H9 (cell line): ENCODE results near the gene DMPK. TPM values are rescaled to one million over a fixed set of nuclear protein-coding genes. Genes with fewer than 3 reads are reported as not detected.

ENCODE experiments used
- DNase-seq: peaks from one replicate; pipeline ENCODE4 v3.0.0-alpha.2; 2017
- H2AFZ ChIP-seq: one replicate; pipeline ENCODE4 v1.6.1; 2013; ENCODE audit warnings: mild to moderate bottlenecking, low read length, control low read depth, moderate library complexity
- H2AK5ac ChIP-seq: 2 replicates; pipeline ENCODE4 v1.6.1; 2013; ENCODE audit warnings: low read length, control low read depth, mixed read lengths; ENCODE audit not compliant: insufficient read length
- H2BK120ac ChIP-seq: one replicate; pipeline ENCODE4 v1.6.1; 2013; ENCODE audit warnings: low read depth, mild to moderate bottlenecking, low read length, control low read depth, inconsistent platforms; ENCODE audit not compliant: poor library complexity, severe bottlenecking
- H2BK12ac ChIP-seq: 2 replicates; pipeline ENCODE4 v1.6.1; 2013; ENCODE audit warnings: low read length, control low read depth, mixed read lengths, low read depth; ENCODE audit not compliant: insufficient read length
- H2BK15ac ChIP-seq: 2 replicates; pipeline ENCODE4 v1.6.1; 2013; ENCODE audit warnings: low read depth, low read length, control low read depth
- H2BK20ac ChIP-seq: one replicate; pipeline ENCODE4 v1.6.1; 2013; ENCODE audit warnings: low read depth, mild to moderate bottlenecking, low read length, control low read depth, inconsistent platforms; ENCODE audit not compliant: poor library complexity, severe bottlenecking
- H2BK5ac ChIP-seq: 2 replicates; pipeline ENCODE4 v1.6.1; 2013; ENCODE audit warnings: low read length, control low read depth, mixed read lengths; ENCODE audit not compliant: insufficient read length
- H3K14ac ChIP-seq: 2 replicates; pipeline ENCODE4 v1.6.1; 2013; ENCODE audit warnings: low read length, control low read depth; ENCODE audit not compliant: insufficient read depth
- H3K18ac ChIP-seq: 2 replicates; pipeline ENCODE4 v1.6.1; 2013; ENCODE audit warnings: low read depth, mild to moderate bottlenecking, mixed read lengths, low read length, control low read depth; ENCODE audit not compliant: insufficient read length
- H3K23ac ChIP-seq: 2 replicates; pipeline ENCODE4 v1.6.1; 2013; ENCODE audit warnings: low read length, control low read depth, mixed read lengths, low read depth; ENCODE audit not compliant: insufficient read length
- H3K23me2 ChIP-seq: 2 replicates; pipeline ENCODE4 v1.6.1; 2013; ENCODE audit warnings: low read depth, mild to moderate bottlenecking, mixed read lengths, low read length, control low read depth; ENCODE audit not compliant: insufficient read length, poor library complexity, severe bottlenecking
- H3K27ac ChIP-seq: 2 replicates; pipeline ENCODE4 v1.5.1; 2013; ENCODE audit warnings: low read length, control low read depth, mixed read lengths, low read depth; ENCODE audit not compliant: insufficient read length
- H3K27me3 ChIP-seq: 2 replicates; pipeline ENCODE4 v1.6.1; 2013; ENCODE audit warnings: low read length, control low read depth, inconsistent platforms; ENCODE audit not compliant: insufficient read depth
- H3K4ac ChIP-seq: 2 replicates; pipeline ENCODE4 v1.6.1; 2013; ENCODE audit warnings: low read depth, mild to moderate bottlenecking, control low read depth, inconsistent platforms, low read length, moderate library complexity
- H3K4me1 ChIP-seq: 2 replicates; pipeline ENCODE4 v1.6.1; 2013; ENCODE audit warnings: low read length, control low read depth, inconsistent platforms; ENCODE audit not compliant: insufficient read depth
- H3K4me2 ChIP-seq: 2 replicates; pipeline ENCODE4 v1.6.1; 2013; ENCODE audit warnings: low read length, control low read depth, mixed read lengths; ENCODE audit not compliant: insufficient read length, insufficient read depth
- H3K56ac ChIP-seq: 2 replicates; pipeline ENCODE4 v1.6.1; 2013; ENCODE audit warnings: low read depth, mild to moderate bottlenecking, mixed read lengths, low read length, control low read depth; ENCODE audit not compliant: insufficient read length
- H3K79me1 ChIP-seq: 2 replicates; pipeline ENCODE4 v1.6.1; 2013; ENCODE audit warnings: low read depth, mild to moderate bottlenecking, moderate library complexity, low read length, control low read depth, inconsistent platforms; ENCODE audit not compliant: insufficient read depth, poor library complexity, severe bottlenecking
- H3K79me2 ChIP-seq: 2 replicates; pipeline ENCODE4 v1.6.1; 2013; ENCODE audit warnings: low read length, control low read depth, inconsistent platforms; ENCODE audit not compliant: insufficient read depth
- H3K9ac ChIP-seq: 2 replicates; pipeline ENCODE4 v1.6.1; 2013; ENCODE audit warnings: low read length, control low read depth, mixed read lengths; ENCODE audit not compliant: insufficient read length; ENCODE audit errors: extremely low read depth
- H3K9me3 ChIP-seq: one replicate; pipeline ENCODE4 v1.6.1; 2013; ENCODE audit warnings: low read depth, low read length, inconsistent platforms; ENCODE audit not compliant: control insufficient read depth
- H3T11ph ChIP-seq: one replicate; pipeline ENCODE4 v1.6.1; 2013; ENCODE audit warnings: mild to moderate bottlenecking, low read length, control low read depth, inconsistent platforms
- H4K20me1 ChIP-seq: one replicate; pipeline ENCODE4 v1.6.1; 2013; ENCODE audit not compliant: control insufficient read depth, insufficient read length, insufficient read depth
- H4K5ac ChIP-seq: 2 replicates; pipeline ENCODE4 v1.6.1; 2013; ENCODE audit warnings: low read depth, mild to moderate bottlenecking, mixed read lengths, low read length, control low read depth; ENCODE audit not compliant: insufficient read length
- H4K8ac ChIP-seq: replicated peaks from 2 replicates; pipeline ENCODE4 v1.6.1; 2013; ENCODE audit warnings: low read length, control low read depth, mixed read lengths, low read depth; ENCODE audit not compliant: insufficient read length
- H4K91ac ChIP-seq: 2 replicates; pipeline ENCODE4 v1.6.1; 2013; ENCODE audit warnings: low read depth, mild to moderate bottlenecking, moderate library complexity, mixed read lengths, low read length, control low read depth; ENCODE audit not compliant: insufficient read length
- H3K27ac Mint-ChIP-seq, 3 experiments: 2 replicates in 2 of 3; 3 replicates in 1 of 3; pipeline ENCODE4 v1.8.0; 2020 to 2021; ENCODE audit warnings: mixed read lengths in 3 of 3, mild to moderate bottlenecking in 1 of 3, moderate library complexity in 1 of 3
- H3K27me3 Mint-ChIP-seq: 2 replicates; pipeline ENCODE4 v1.8.0; 2021; ENCODE audit warnings: low read depth, mild to moderate bottlenecking, moderate library complexity, mixed read lengths
- H3K36me3 Mint-ChIP-seq, 3 experiments: 2 replicates in 2 of 3; 3 replicates in 1 of 3; pipeline ENCODE4 v1.8.0; 2020 to 2021; ENCODE audit warnings: low read depth in 3 of 3, mixed read lengths in 3 of 3; ENCODE audit not compliant: insufficient read depth in 1 of 3
- H3K4me1 Mint-ChIP-seq, 2 experiments: 2 replicates each; pipeline ENCODE4 v1.8.0; 2020; ENCODE audit warnings: mixed read lengths in 2 of 2
- H3K4me3 Mint-ChIP-seq, 2 experiments: 2 replicates in 1 of 2; 3 replicates in 1 of 2; pipeline ENCODE4 v1.8.0; 2020 to 2021; ENCODE audit warnings: mild to moderate bottlenecking in 2 of 2, mixed read lengths in 2 of 2, moderate library complexity in 1 of 2
- H3K9me3 Mint-ChIP-seq, 2 experiments: 2 replicates in 1 of 2; 3 replicates in 1 of 2; pipeline ENCODE4 v1.8.0; 2020; ENCODE audit warnings: mild to moderate bottlenecking in 2 of 2, mixed read lengths in 2 of 2, moderate library complexity in 1 of 2
- CTCF ChIP-seq: fragments of 200-600 bp; sonication (generic); conservative IDR thresholded peaks from 3 replicates; pipeline ENCODE4 v1.8.0; 2021; ENCODE audit warnings: antibody characterized with exemption, mild to moderate bottlenecking
- WGBS: extraction: QIAGEN DNeasy Blood & Tissue Kit; methylation state at CpG from one replicate; pipeline ENCODE4 v1.1.7; 2013; ENCODE audit warnings: missing lambda C conversion rate, low lambda C conversion rate, mixed read lengths; ENCODE audit not compliant: insufficient read length; ENCODE audit errors: extremely low coverage; 5-methylcytosine and 5-hydroxymethylcytosine counted together
- total RNA-seq: library from RNA; stranded (reverse); gene quantifications from 2 replicates; pipeline ENCODE4 v1.2.1, GENCODE V29; 2021

Gene DMPK
- total RNA-seq, 1 experiment from 2014 or later, result 67.4 TPM

DNA sequence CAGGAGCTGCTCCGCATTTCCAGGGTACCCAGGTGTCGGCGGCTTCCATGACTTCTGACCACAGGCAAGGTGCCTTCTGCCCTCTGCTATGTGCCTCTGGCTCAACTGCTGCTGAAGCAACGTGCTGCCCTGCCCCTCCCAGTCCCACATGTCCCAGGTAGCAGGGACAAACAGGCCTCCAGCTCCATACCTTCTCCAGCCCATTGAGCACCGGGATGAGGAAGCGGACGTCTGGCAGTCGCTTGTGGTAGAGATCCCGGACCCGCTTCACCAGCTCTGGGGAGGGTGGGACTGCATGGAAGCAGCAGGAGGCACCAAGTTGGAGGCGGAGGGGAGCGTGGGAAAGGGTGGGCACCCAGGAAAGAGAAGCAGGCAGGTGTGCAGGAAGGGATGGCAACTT, 40.9 kb upstream of the DMPK start:
- Histone ChIP-seq H3K4ac (no peak overlapping the region), H2AFZ (no peak overlapping the region), H2BK120ac (no peak overlapping the region), H3K79me2 (no peaks in the 10 kb centered on the region), H3K18ac (no peak overlapping the region), H3T11ph (no peak overlapping the region), H2BK15ac (no peak overlapping the region), H4K20me1 (no peaks in the 10 kb centered on the region), H3K14ac (no peak overlapping the region), H3K4me1 (0 out of 2 replicates have a peak, but pooled peaks cover 1% of the 10 kb centered on the region), H4K91ac (no peak overlapping the region), H2BK5ac (no peak overlapping the region), H3K27ac (no peak overlapping the region), H3K4me2 (no peak overlapping the region), H4K8ac (no peak overlapping the region), H3K27me3 (no peaks in the 10 kb centered on the region), H3K9me3 (no peaks in the 10 kb centered on the region), H3K23ac (no peak overlapping the region), H2BK20ac (no peak overlapping the region), H3K23me2 (no peaks in the 10 kb centered on the region), H3K79me1 (no peaks in the 10 kb centered on the region), H4K5ac (no peak overlapping the region), H3K9ac (no peak overlapping the region), H2BK12ac (no peak overlapping the region), H3K56ac (no peak overlapping the region), H2AK5ac (no peak overlapping the region)
- Mint-ChIP-seq H3K27me3 (no peaks in the 10 kb centered on the region), H3K4me1 (peaks cover 10 to 19% of the 10 kb centered on the region in 2 experiments), H3K36me3 (peaks cover 41 to 89% (median 84%) of the 10 kb centered on the region in 3 experiments), H3K9me3 (no peaks in the 10 kb centered on the region), H3K4me3 (no peak overlapping the region), H3K27ac (no peak overlapping the region)
- DNase-seq, result no peak
- TF ChIP-seq CTCF, result no peak
- no CpG with 5 or more reads among the region's 12 CpGs for WGBS
